Heart left ventricle (tissue), 13 donors: ENCODE data around the gene NOL9.

Source experiments
- POLR2A ChIP-seq, 2 donors: fragments of 450-650 bp; IDR thresholded peaks; one replicate each; pipeline ENCODE4 v1.6.1; 2017; ENCODE audit warnings: antibody characterized with exemption in 2 of 2, mild to moderate bottlenecking in 2 of 2, moderate library complexity in 2 of 2
- TF ChIP-seq, protein P1 (sequence below), 12 donors: fragments of 200-600 bp; sonication (generic) in 4 of 12; IDR thresholded peaks; one replicate each; pipeline versions ENCODE4 v1.5.0 to v1.8.0; 2018 to 2022; ENCODE audit warnings: antibody characterized with exemption in 12 of 12, mild to moderate bottlenecking in 5 of 12
- donor health status: ischemic (EF 13 %, LVEDD 7.1; RV severe dilation, severe dysfunction).
- donor health status: DM: no; HTN: yes; CAD: no.
- donor health status: DM: no; HTN: no; CAD: no.
- donor health status: ischemic (EF 25% LVEDD 6.9; RV normal size, moderate dysfunction).
- donor health status: ischemic (EF 25% LVEDD 5.7; RV mildly dilated, moderate dysfunction).
- donor health status: ischemic (EF 35%, LVEDD 5.7; RV mildly dilated, moderate dysfunction).
- donor health status: nonischemic (EF 11% LVEDD 7.7; RV severe dilation, severe dysfunction).
- donor health status: DM: yes; HTN: yes; CAD: no.
- donor health status: PGD.
- donor health status: ischemic (EF 29% LVEDD 5.4; RV normal size, mild dysfunction).
- donor health status: nonischemic (EF 23%, LVEDD 6.1; RV moderate dilation, normal function).

DNA sequence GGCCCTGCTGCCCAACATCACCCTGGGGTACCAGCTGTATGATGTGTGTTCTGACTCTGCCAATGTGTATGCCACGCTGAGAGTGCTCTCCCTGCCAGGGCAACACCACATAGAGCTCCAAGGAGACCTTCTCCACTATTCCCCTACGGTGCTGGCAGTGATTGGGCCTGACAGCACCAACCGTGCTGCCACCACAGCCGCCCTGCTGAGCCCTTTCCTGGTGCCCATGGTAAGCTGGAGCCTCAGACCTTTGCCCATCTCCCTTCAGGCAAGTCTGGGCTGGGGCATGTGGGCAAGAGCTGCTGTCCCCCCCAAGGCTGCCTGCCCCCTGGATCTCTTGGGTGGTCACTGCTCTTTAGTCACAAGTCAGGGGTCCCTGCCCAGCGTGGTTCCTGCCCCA lies 16.7 kb upstream of the NOL9 start:
- TF ChIP-seq, protein P1, sequence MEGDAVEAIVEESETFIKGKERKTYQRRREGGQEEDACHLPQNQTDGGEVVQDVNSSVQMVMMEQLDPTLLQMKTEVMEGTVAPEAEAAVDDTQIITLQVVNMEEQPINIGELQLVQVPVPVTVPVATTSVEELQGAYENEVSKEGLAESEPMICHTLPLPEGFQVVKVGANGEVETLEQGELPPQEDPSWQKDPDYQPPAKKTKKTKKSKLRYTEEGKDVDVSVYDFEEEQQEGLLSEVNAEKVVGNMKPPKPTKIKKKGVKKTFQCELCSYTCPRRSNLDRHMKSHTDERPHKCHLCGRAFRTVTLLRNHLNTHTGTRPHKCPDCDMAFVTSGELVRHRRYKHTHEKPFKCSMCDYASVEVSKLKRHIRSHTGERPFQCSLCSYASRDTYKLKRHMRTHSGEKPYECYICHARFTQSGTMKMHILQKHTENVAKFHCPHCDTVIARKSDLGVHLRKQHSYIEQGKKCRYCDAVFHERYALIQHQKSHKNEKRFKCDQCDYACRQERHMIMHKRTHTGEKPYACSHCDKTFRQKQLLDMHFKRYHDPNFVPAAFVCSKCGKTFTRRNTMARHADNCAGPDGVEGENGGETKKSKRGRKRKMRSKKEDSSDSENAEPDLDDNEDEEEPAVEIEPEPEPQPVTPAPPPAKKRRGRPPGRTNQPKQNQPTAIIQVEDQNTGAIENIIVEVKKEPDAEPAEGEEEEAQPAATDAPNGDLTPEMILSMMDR (IDR thresholded peaks at IDR 0.05) = no peak
- no peak for TF ChIP-seq POLR2A (IDR thresholded peaks at IDR 0.05)
